HG03439 (cell line): ENCODE measurements around the gene RALGDS.
A peak's percentile ranks its signal among the peaks of the same experiment; 100 is the strongest.

Experiments used
- ATAC-seq: cut with Tn5 transposase; IDR thresholded peaks from one replicate; pipeline ENCODE4 v1.9.1; 2021; ENCODE audit warnings: mild to moderate bottlenecking, moderate library complexity; ENCODE audit not compliant: unreplicated experiment

The RALGDS gene

GRCh38 chr9:133151601-133152525, 30.8 kb upstream of the RALGDS start:
- no peak for ATAC-seq

- ATAC-seq, result no peak
Measured at GRCh38 chr9:133151041-133151440, 30.0 kb upstream of the RALGDS start.

GRCh38 chr9:133149130-133150015, 28.3 kb upstream of the RALGDS start:
- peak; percentile 66 for ATAC-seq

- ATAC-seq, result no peak
Measured at GRCh38 chr9:133148199-133149129, 27.4 kb upstream of the RALGDS start.

GRCh38 chr9:133147412-133148198, 26.6 kb upstream of the RALGDS start:
- peak; percentile 21 for ATAC-seq

- no peak for ATAC-seq
Measured at GRCh38 chr9:133146746-133147411, 25.8 kb upstream of the RALGDS start.

GRCh38 chr9:133144904-133145851, 24.1 kb upstream of the RALGDS start:
- ATAC-seq, result no peak

GRCh38 chr9:133144142-133144903, 23.3 kb upstream of the RALGDS start:
- peak; percentile 32 for ATAC-seq

- ATAC-seq, result no peak
Measured at GRCh38 chr9:133143639-133144141, 22.6 kb upstream of the RALGDS start.

- no peak for ATAC-seq
Measured at GRCh38 chr9:133142684-133143622, 21.9 kb upstream of the RALGDS start.

GRCh38 chr9:133141833-133142595, 21.0 kb upstream of the RALGDS start:
- no peak for ATAC-seq

GRCh38 chr9:133140606-133141005, 19.6 kb upstream of the RALGDS start:
- ATAC-seq, result no peak

GRCh38 chr9:133140174-133140505, 19.1 kb upstream of the RALGDS start:
- no peak for ATAC-seq

GRCh38 chr9:133139246-133140173, 18.5 kb upstream of the RALGDS start:
- no peak for ATAC-seq
